Measurements from ENCODE around the gene CIRBP. TPM values are rescaled to one million over a fixed set of nuclear protein-coding genes. Genes with fewer than 3 reads are reported as not detected.

Gene CIRBP
- polyA plus RNA-seq, 1 of the 3 experiments (the other 2 are of a cell fraction) = 762 TPM

DNA sequence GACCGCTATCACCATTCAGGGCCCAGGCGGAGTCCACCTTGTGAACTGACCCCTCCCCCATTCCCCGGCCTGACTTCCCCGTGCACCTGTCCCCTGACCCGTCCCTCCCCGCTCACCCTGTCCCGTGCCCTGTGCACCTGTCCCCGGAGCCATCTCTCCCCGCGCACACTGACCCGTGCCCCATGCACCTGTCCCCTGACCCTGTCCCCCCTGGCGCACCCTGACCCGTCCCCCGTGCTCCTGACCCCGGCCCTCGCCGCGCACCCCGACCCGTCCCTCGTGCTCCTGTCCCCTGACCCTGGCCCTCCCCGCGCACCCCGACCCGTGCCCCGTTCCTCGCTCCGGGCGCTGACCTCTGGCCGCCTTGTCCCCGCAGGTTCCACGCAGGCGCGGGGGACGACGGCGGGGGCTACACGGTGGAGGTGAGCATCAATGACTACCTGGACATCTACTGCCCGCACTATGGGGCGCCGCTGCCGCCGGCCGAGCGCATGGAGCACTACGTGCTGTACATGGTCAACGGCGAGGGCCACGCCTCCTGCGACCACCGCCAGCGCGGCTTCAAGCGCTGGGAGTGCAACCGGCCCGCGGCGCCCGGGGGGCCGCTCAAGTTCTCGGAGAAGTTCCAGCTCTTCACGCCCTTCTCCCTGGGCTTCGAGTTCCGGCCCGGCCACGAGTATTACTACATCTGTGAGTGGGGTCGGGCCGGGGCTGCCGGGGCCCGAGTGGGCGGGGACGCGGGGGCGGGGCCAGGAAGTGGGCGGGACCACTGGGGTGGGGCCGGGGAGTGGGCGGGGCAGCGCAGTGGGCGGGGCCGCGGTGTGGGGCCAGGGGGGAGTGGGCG lies 26.3 kb downstream of the CIRBP start:
- Histone ChIP-seq H3K4me1 (ENCODE audit: control insufficient read depth in 1 of 2, insufficient read depth in 2 of 2, low read depth in 1 of 2, low read length in 1 of 2) (no peaks in the 10 kb centered on the region), H3K9me3 (no peaks in the 10 kb centered on the region), H3K9me2 (no peaks in the 10 kb centered on the region), H4K20me1 (ENCODE audit: insufficient read depth) (no peaks in the 10 kb centered on the region), H3K36me3 (replicated peaks in 1 of 2; ENCODE audit: control insufficient read depth in 1 of 2, insufficient read depth in 2 of 2, low read length in 1 of 2) (no peaks in the 10 kb centered on the region), H2AFZ (ENCODE audit: low read depth) (no peak overlapping the region), H3F3A (replicated peaks; ENCODE audit: insufficient read depth) (no peaks in the 10 kb centered on the region), H3K4me2 (no peak overlapping the region), H3K27me3 (ENCODE audit: insufficient read depth) (no peaks in the 10 kb centered on the region), H3K27ac (ENCODE audit: low read depth in 2 of 2, low read length in 1 of 2) (no peak overlapping the region), H3K4me3 (ENCODE audit: low read depth in 2 of 2, low read length in 1 of 2) (no peak overlapping the region), H3K79me2 (ENCODE audit: insufficient read depth) (no peaks in the 10 kb centered on the region), H3K9ac (no peak overlapping the region)
- ChIA-PET POLR2A (no interaction called here), CTCF (no interaction called here)
- DNase-seq = peak; percentile 97
- no peak for TF ChIP-seq MEF2A (IDR thresholded peaks at IDR 0.05; ENCODE audit: borderline replicate concordance, low read depth)
- 84% methylated on average over 75 of the region's 82 CpGs for WGBS (ENCODE audit: low lambda C conversion rate)

GRCh38 chr19:1296078-1296477 lies 26.9 kb downstream of the CIRBP start:
- H3K4me2 ChIP-seq = no peak overlapping the region
- POLR2A ChIA-PET = no interaction called here
- TF ChIP-seq, protein P1, sequence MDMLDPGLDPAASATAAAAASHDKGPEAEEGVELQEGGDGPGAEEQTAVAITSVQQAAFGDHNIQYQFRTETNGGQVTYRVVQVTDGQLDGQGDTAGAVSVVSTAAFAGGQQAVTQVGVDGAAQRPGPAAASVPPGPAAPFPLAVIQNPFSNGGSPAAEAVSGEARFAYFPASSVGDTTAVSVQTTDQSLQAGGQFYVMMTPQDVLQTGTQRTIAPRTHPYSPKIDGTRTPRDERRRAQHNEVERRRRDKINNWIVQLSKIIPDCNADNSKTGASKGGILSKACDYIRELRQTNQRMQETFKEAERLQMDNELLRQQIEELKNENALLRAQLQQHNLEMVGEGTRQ (IDR thresholded peaks at IDR 0.05; ENCODE audit: borderline replicate concordance, low read depth, low read length) = no peak
- TF ChIP-seq, protein P2, sequence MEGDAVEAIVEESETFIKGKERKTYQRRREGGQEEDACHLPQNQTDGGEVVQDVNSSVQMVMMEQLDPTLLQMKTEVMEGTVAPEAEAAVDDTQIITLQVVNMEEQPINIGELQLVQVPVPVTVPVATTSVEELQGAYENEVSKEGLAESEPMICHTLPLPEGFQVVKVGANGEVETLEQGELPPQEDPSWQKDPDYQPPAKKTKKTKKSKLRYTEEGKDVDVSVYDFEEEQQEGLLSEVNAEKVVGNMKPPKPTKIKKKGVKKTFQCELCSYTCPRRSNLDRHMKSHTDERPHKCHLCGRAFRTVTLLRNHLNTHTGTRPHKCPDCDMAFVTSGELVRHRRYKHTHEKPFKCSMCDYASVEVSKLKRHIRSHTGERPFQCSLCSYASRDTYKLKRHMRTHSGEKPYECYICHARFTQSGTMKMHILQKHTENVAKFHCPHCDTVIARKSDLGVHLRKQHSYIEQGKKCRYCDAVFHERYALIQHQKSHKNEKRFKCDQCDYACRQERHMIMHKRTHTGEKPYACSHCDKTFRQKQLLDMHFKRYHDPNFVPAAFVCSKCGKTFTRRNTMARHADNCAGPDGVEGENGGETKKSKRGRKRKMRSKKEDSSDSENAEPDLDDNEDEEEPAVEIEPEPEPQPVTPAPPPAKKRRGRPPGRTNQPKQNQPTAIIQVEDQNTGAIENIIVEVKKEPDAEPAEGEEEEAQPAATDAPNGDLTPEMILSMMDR (IDR thresholded peaks at IDR 0.05) = no peak
- TF ChIP-seq RCOR1 (IDR thresholded peaks at IDR 0.05; ENCODE audit: low read length) (no peak), MEF2A (IDR thresholded peaks at IDR 0.05; ENCODE audit: borderline replicate concordance, low read depth) (no peak), TEAD4 (IDR thresholded peaks at IDR 0.05; ENCODE audit: borderline replicate concordance, insufficient read depth) (no peak), POLR2AphosphoS5 (IDR thresholded peaks at IDR 0.05; ENCODE audit: low read depth, low read length) (no peak), FOXJ3 (CRISPR knock-in tag; IDR thresholded peaks at IDR 0.05) (no peak), NRF1 (IDR thresholded peaks at IDR 0.05; ENCODE audit: low read depth, low read length) (no peak), PBX3 (IDR thresholded peaks at IDR 0.05) (no peak), USF1 (IDR thresholded peaks at IDR 0.05; ENCODE audit: borderline replicate concordance, low read depth) (no peak)
- H3K27ac ChIP-seq (ENCODE audit: low read depth in 2 of 2, low read length in 1 of 2) = no peak overlapping the region
- H3K9me2 ChIP-seq = no peaks in the 10 kb centered on the region
- H3K4me1 ChIP-seq (ENCODE audit: control insufficient read depth in 1 of 2, insufficient read depth in 2 of 2, low read depth in 1 of 2, low read length in 1 of 2) = no peaks in the 10 kb centered on the region
- no peaks in the 10 kb centered on the region for H4K20me1 ChIP-seq (ENCODE audit: insufficient read depth)
- H3K9me3 ChIP-seq = no peaks in the 10 kb centered on the region
- no peaks in the 10 kb centered on the region for H3K79me2 ChIP-seq (ENCODE audit: insufficient read depth)
- no peak overlapping the region for H3K9ac ChIP-seq
- 94% methylated on average over 3 of the region's 13 CpGs for WGBS (ENCODE audit: low lambda C conversion rate)
- no peak overlapping the region for H3K4me3 ChIP-seq (ENCODE audit: low read depth in 2 of 2, low read length in 1 of 2)
- no peak overlapping the region for H2AFZ ChIP-seq (ENCODE audit: low read depth)
- no peaks in the 10 kb centered on the region for H3K36me3 ChIP-seq (replicated peaks in 1 of 2; ENCODE audit: control insufficient read depth in 1 of 2, insufficient read depth in 2 of 2, low read length in 1 of 2)
- H3K27me3 ChIP-seq (ENCODE audit: insufficient read depth) = no peaks in the 10 kb centered on the region
- DNase-seq = no peak
- no peaks in the 10 kb centered on the region for H3F3A ChIP-seq (replicated peaks; ENCODE audit: insufficient read depth)
- CTCF ChIA-PET = no interaction called here
